HTR-8/SVneo (cell line): ENCODE data around the gene NLRP7.
"Not testable (repeated sequence)": the region's sequence is repeated elsewhere in the genome, so short reads cannot be mapped to it uniquely, and the experiment has no call there.

ENCODE experiments used
- DNase-seq: peaks from one replicate; pipeline ENCODE4 v3.0.0; 2011; ENCODE audit warnings: low spot score, mixed read lengths; ENCODE audit not compliant: insufficient read length
- FAIRE-seq: peaks from 2 replicates; lab custom pipeline; 2011; peaks lifted over from hg19 to GRCh38; lab: Jason Lieb, UNC

Gene NLRP7

DNA sequence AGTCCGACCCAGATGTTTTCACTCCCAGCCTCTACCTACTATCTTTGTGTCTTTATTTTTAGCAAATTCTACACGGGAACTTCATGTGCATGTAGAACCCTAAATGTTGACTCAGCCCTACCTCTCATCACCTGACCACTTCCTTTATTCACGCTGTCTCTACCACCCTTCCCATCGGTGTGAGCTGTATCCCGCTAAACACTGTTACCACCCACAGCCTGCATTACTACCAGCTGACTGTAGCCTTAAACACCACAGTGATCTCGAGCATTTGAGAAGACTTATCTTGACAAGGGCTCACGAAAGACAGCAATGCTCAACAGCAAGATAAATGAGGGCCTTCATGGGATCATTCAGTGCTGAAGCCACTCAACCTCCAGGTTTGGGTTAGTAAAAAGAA lies 26.2 kb downstream of the NLRP7 start:
- DNase-seq = no peak

DNA sequence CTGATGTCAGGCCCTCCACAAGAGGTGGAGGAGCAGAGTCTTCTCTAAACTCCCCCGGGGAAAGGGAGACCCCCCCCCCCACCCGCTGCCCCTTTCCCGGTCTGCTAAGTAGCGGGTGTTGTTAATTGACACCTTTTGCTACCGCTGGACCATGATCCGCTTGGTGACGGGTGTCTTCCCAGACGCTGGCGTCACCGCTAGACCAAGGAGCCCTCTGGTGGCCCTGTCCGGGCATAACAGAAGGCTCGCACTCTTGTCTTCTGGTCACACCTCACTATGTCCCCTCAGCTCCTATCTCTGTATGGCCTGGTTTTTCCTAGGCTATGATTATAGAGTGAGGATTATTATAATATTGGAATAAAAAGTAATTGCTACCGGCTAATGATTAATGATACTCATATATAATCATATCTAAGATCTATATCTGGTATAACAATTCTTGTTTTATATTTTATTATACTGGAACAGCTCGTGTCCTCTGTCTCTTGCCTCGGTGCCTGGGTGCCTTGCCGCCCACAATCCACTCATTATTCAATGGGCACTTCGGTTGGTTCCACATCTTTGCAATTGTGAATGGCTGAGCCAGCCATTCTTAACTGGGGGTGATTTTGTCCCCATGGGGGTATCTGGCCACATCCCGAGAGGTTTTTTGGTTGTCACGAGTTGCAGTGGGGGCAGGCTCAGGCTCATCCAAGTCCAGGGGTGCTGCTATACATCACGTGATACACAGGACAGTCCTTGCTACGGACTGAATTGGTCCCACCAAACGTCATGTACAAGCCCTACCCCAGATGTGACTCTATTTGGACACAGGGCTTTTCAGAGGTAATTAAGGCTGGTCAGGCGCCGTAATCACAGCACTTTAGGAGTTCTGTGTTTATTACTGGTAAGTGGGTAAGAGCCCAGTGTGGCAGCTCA lies 27.4 kb downstream of the NLRP7 start:
- FAIRE-seq, DNase-seq: not testable (repeated sequence)

More for the DNA sequence above, 26.2 kb downstream of the NLRP7 start:
- no peak for FAIRE-seq

DNA sequence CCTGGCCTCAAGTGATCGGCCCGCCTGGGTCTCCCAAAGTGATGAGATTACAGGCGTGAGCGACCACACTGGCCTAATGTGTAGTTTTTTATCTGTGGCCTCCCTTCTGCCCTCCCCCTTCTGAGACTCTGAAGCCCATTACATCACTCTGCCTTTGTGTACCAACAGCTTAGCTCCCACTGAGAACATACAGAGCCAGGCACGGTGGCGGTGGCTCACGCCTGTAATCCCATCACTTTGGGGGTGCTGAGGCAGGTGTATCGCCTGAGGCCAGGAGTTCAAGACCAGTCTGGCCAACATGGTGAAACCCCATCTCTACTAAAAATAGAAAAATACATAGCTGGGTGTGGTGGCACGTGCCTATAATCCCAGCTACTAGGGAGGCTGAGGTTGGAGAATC lies 28.8 kb downstream of the NLRP7 start:
- no peak for FAIRE-seq

DNA sequence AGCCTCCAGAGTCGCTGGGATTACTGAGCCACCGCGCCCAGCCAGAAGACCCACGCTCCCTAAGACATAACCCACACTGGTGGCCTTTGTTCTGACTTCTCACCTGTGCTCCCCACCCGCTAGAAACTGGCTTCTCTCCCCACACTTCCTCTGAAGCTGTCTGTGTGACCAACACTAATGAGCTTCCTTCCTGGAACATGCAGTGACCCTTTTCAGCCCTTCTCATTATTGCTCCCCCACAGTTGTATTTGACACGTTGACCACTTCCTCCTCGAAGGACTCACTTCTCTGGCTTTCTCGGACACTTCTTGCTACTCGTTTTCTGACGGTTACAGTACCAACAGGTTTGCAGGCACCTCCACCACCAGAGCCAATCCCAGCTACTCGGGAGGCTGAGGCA lies 30.5 kb downstream of the NLRP7 start:
- FAIRE-seq = no peak

More for the DNA sequence above, 28.8 kb downstream of the NLRP7 start:
- no peak for DNase-seq

DNA sequence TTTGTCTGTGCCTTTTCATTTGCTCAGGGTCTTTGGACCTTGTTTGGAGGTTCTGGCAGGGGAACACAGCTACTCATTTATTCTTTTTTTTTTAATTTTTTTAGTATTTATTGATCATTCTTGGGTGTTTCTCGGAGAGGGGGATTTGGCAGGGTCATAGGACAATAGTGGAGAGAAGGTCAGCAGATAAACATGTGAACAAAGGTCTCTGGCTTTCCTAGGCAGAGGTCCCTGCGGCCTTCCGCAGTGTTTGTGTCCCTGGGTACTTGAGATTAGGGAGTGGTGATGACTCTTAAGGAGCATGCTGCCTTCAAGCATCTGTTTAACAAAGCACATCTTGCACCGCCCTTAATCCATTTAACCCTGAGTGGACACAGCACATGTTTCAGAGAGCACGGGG lies 39.4 kb downstream of the NLRP7 start:
- not testable (repeated sequence) for DNase-seq, FAIRE-seq

More for the DNA sequence above, 30.5 kb downstream of the NLRP7 start:
- no peak for DNase-seq

DNA sequence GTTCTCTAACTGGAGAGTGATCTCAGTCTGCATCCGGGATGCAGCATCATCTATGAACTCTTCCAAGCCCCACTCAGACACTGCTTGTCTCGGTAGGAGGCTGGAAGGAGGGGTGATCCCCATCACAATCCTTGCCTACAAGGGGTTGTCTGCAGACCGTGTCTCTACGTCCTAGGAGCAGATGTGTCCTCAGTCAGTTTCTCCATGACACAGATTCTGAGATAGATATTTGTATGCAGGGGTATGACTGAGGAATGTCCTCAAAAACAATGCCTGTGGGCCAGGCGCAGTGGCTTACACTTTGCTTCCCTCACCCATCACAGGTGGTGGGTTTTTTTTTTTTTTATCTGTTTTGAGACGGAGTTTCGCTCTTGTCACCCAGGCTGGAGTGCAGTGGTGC lies 40.5 kb downstream of the NLRP7 start:
- DNase-seq = no peak
- FAIRE-seq = no peak

DNA sequence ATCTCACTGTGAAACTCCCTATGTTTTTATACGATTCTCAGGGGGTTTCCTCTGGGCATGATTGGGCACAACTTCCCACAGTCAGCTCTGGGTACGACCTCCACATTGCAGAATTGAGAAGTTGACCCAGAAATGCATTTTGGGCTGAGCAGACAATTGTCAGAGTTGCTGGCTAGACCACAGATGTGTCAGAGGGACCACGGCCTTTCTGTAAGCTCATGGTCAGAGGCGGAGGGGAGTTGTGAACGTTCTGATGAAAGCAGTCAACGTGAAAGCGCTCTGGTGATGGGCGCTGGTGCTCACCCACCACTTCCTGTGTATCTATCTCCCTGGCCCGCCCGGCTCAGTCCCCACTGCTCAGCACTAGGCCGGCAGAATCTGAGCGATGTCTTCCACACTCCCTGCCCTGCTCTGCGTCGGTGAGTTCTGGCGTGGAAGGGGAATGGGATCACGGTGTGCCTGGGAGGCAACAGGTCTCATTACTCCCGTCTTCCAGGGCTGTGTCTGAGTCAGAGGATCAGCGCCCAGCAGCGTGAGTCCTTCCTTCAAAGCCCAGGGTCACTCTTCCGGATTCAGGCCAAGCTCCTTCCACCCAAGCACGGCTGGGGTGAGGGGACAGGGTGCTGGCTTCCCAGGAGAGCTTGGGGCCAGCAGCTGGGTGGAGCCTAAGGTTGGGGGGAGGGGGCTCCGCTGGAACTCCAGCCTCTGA lies 41.4 kb downstream of the NLRP7 start, which contains the start of gene NCR1:
NCR1 (plus strand) TSS at position 346 of the 709 bp plus-strand sequence; CDS start at position 386, 40 bp downstream.
- DNase-seq (no peak), FAIRE-seq (no peak)

DNA sequence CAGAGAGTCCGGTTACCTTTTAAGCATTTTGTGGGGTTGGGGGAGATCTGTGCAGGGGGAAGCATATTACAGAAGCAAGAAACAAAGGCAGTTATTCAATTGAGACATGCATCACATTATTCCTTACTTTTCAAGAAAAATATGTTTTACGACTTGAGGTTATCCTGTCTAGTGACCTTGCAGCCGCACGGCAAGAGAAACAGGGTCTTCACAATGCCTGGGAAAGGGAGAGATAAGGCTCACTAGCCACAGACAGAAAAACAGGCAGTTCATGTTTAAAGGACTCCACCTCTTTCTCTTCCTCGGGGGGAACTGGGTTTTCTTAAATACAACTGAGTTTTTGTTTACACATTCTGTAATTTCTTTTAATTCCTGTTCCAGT lies 41.9 kb downstream of the NLRP7 start:
- FAIRE-seq = no peak

DNA sequence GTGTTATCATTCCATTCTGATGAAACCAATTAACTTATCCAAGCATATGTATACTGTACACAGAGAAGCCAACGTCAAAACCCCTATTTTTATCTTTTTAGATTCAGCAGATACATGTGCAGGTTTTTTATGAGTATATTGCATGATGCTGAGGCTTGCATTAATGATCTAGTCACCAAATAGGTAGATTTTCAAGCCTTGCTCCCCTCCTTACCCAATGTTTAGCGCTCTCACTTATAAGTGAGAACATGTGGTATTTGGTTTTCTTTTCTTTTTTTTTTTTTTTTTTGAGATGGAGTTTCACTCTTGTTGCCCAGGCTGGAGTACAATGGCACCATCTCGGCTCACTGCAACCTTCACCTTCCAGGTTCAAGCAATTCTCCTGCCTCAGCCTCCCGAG lies 43.1 kb downstream of the NLRP7 start:
- FAIRE-seq = not testable (repeated sequence)

More for the DNA sequence above, 41.9 kb downstream of the NLRP7 start:
- no peak for DNase-seq

DNA sequence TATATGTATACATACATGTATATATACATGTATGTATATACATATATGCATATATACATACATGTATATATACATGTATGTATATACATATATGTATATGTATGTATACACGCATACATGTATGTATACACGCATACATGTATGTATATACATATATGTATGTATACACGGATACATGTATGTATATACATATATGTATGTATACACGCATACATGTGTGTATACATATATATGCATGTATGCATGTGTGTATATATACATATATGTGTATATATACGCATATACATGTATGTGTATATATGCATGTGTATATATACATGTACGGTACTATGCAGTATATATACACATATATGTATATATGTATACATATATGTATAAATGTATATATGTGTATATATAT lies 44.0 kb downstream of the NLRP7 start:
- FAIRE-seq (no peak), DNase-seq (no peak)

More for the DNA sequence above, 43.1 kb downstream of the NLRP7 start:
- not testable (repeated sequence) for DNase-seq

DNA sequence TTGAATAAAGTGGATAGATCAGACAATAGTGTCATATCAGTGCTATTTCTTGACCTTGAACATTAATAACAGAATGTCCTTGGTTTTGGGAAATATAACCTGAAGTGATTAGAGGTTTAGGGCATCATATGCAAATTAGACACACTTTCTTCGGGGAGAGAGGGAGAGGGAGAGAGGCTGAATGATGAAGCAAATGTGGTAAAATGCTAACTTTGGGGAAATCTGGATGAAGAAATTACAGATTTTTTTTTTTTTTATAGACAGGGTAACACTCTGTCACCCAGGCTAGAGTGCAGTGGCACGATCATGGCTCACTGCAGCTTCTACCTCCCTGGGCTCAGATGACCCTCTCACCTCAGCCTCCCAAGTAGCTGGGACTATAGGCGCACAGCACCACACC lies 45.3 kb downstream of the NLRP7 start:
- DNase-seq = no peak

DNA sequence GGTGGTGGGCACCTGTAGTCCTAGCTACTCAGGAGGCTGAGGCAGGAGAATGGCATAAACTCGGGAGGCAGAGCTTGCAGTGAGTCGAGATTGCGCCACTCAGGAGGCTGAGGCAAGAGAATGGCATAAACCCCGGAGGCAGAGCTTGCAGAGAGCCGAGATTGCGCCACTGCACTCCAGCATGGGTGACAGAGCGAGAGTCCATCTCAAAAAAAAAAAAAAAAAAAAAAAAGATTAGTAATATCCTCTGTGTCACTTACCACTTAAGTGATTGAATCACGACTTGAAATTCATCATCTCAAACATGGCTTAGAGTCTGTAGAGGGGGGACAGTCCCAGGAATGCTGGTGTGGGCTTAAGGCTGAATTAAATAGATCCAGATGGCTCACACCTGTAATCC lies 46.2 kb downstream of the NLRP7 start:
- FAIRE-seq, DNase-seq: not testable (repeated sequence)

More for the DNA sequence above, 45.3 kb downstream of the NLRP7 start:
- FAIRE-seq = no peak

DNA sequence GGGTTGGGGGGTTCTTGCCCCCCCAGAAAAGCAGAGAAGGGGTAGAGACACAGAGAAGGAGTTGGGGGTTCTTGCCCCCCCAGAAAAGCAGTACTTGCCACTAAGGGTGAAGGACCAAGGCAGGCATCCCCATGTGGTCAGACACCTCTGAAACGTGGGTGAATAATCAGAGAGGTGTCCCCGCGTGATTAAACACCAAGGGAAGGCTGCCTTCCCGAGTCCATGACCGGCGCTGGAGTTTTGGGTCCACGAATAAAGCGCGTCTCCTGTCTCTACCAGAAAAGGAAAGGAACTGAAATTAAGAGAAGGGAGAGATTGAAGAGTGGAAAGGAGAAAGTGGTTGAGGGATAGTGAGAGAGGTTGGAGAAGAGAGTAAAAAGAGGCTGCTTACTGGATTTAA lies 47.7 kb downstream of the NLRP7 start:
- not testable (repeated sequence) for FAIRE-seq, DNase-seq

DNA sequence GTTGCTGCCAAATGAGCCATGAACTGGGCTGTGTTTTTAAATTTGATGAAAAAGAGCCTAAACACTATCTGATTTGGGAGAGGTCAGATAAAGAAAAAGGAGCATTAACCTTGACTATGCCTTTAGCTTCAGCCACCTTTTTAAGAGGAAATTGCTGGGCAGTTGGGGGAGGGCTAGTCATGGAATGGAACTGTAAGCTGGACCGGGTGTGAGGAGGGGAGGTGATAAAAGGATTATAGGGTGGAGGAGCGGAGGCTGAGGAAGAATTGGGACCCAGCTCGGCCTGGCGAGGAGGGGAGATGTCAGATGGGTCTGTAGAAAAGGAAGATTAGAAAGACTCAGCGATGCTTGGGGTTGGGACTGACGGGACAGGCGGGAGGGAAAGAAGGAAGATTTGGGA lies 48.6 kb downstream of the NLRP7 start:
- DNase-seq, FAIRE-seq: not testable (repeated sequence)

DNA sequence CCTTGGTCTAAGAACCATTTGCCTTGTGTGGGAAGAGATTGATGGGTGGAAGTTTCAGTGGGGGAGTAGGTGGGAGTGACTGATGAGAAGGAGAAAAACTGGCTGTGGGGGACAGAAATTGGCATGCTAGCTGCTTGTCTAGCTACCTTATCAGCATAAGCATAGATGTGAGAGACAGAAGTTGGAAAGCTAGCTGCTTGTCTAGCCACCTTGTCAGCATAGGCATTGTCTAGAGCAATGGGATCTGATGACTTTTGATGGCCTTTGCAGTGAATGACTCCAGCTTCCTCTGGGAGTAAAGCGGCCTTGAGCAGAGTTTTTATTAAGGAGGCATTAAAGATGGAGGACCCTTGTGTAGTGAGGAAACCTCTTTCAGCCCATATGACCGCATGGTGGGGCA lies 51.3 kb downstream of the NLRP7 start:
- DNase-seq (no peak), FAIRE-seq (no peak)

DNA sequence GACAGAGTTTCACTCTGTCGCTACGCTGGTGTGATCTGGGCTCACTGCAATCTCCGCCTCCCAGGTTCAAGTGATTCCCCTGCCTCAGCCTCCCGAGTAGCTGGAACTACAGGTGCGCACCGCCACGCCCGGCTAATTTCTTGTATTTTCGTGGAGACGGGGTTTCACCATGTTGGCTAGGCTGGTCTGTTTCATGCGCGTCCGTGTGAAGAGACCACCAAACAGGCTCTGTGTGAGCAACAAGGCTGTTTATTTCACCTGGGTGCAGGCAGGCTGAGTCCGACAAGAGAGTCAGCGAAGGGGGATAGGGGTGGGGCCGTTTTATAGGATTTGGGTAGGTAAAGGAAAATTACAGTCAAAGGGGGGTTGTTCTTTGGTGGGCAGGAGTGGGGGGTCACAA lies 53.2 kb downstream of the NLRP7 start:
- FAIRE-seq, DNase-seq: not testable (repeated sequence)

DNA sequence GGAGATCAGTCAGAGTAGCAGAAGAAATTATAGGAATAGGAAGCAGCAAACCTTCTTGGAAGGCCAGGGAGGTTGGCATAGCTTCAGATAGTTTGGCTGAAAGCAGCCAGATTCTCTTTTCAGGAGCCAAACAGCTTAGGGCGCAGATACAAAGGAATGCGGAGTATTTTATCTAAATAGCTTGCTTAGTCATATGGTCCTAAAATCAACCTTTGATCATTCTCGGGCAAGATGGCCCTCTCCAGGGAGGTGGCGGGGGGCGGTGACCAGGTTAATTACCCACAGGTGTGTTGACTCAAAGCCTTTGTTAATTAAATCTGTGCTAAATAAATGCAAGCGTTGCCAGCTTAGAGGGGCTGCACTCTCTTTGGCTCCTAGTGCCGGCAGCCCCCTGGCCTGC lies 53.9 kb downstream of the NLRP7 start:
- FAIRE-seq (no peak), DNase-seq (no peak)

DNA sequence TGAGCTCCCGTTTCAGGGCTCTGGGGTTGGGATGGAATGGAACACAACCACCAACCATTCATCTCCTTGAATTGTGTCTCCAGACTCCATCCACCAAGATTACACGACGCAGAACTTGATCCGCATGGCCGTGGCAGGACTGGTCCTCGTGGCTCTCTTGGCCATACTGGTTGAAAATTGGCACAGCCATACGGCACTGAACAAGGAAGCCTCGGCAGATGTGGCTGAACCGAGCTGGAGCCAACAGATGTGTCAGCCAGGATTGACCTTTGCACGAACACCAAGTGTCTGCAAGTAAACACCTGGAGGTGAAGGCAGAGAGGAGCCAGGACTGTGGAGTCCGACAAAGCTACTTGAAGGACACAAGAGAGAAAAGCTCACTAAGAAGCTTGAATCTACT lies 57.8 kb downstream of the NLRP7 start:
- DNase-seq (no peak), FAIRE-seq (no peak)

DNA sequence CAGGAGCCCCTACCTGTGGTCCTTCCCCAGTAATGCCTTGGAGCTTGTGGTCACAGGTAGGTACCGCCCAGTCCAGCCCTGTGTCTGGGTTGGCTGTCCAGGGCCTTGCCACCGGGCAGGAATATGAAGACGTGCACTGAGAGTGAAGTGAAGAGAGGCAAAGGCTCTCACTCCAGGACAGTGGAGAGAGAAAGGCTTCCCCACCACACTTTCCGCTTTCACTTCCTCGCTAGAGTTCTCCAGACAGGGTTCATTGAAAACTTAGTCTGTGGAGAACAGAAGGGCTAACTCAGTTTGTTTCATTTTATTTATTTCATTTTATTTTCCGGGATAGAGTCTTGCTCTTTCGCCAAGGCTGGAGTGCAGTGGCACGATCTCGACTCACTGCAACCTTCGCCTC lies 59.1 kb downstream of the NLRP7 start:
- DNase-seq (no peak), FAIRE-seq (no peak)

DNA sequence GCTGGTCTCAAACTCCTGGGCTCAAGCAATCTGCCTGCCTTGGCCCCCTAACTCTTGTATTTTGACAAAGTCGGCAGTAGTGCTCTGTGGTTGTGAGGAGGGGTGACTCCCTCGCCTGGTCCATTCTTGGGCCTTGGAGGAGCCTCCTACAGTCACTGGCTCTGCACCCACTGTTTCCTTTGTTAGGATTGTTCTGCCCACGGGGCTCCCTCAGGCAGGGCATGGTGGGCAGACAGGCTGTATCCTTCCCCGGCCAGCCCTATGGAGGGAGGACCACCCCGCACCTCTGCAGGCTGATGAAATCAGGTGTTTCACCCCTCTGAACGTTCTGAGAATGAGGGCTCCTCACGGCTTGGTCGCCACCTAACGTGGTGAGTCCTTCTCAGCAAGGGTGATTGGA lies 64.1 kb downstream of the NLRP7 start:
- FAIRE-seq (no peak), DNase-seq (no peak)

DNA sequence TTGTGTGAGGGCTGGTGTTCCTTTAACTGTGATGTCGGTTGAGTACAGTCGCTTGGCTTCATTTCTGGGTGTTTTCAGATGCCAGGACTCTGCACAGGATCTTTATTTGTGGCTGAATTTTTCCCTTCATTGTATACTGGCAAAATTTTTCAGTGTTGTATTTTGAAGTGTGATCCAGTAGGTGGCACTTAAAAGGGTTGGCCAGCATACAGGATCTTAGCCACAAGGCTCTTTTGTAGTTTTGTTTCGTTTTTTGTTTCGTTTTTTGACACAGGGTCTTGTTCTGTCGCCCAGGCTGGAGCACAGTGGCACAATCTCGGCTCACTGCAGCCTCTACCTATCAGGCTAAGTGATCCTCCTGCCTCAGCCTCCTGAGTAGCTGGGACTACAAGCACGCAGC lies 64.6 kb downstream of the NLRP7 start:
- no peak for FAIRE-seq
- no peak for DNase-seq
